Activated naive CD4-positive, alpha-beta T cell treated with anti-CD3 and anti-CD28 coated beads for 36 hours (primary cell): ENCODE measurements around the gene CBFB. TPM values are rescaled to one million over a fixed set of nuclear protein-coding genes. Genes with fewer than 3 reads are reported as not detected.

ENCODE experiments used
- CTCF ChIA-PET: fragments of 350-600 bp; sonication (Branson Sonifier 250); formaldehyde crosslinking; loops from one replicate; lab custom pipeline; 2021; ENCODE audit warnings: antibody characterized with exemption; lab: Charles Lee
- DNase-seq: peaks from one replicate; pipeline ENCODE4 v3.0.0-alpha.2; 2020
- H3K27ac Mint-ChIP-seq: one replicate; pipeline ENCODE4 v1.8.0; 2021; ENCODE audit warnings: mild to moderate bottlenecking, mixed read lengths
- H3K27me3 Mint-ChIP-seq: one replicate; pipeline ENCODE4 v1.8.0; 2021; ENCODE audit warnings: low read depth, mixed read lengths
- H3K36me3 Mint-ChIP-seq: one replicate; pipeline ENCODE4 v1.8.0; 2021; ENCODE audit warnings: low read depth, mixed read lengths
- H3K4me1 Mint-ChIP-seq: one replicate; pipeline ENCODE4 v1.8.0; 2021; ENCODE audit warnings: low read depth, mixed read lengths
- H3K4me3 Mint-ChIP-seq: one replicate; pipeline ENCODE4 v1.8.0; 2021; ENCODE audit warnings: mild to moderate bottlenecking, moderate library complexity, mixed read lengths
- H3K9me3 Mint-ChIP-seq: one replicate; pipeline ENCODE4 v1.8.0; 2021; ENCODE audit warnings: mixed read lengths
- intact Hi-C: fragments of 100-400 bp; cut with micrococcal nuclease; formaldehyde crosslinking; loops from one replicate; pipeline ENCODE4 v1.15.1; 2023
- total RNA-seq, 2 experiments: library from RNA; stranded (reverse); gene quantifications; one replicate each; pipeline ENCODE4 v1.2.3, GENCODE V29; 2021

The CBFB gene
- total RNA-seq, 2 experiments from 2014 or later = 79.6 to 86.8 TPM

DNA sequence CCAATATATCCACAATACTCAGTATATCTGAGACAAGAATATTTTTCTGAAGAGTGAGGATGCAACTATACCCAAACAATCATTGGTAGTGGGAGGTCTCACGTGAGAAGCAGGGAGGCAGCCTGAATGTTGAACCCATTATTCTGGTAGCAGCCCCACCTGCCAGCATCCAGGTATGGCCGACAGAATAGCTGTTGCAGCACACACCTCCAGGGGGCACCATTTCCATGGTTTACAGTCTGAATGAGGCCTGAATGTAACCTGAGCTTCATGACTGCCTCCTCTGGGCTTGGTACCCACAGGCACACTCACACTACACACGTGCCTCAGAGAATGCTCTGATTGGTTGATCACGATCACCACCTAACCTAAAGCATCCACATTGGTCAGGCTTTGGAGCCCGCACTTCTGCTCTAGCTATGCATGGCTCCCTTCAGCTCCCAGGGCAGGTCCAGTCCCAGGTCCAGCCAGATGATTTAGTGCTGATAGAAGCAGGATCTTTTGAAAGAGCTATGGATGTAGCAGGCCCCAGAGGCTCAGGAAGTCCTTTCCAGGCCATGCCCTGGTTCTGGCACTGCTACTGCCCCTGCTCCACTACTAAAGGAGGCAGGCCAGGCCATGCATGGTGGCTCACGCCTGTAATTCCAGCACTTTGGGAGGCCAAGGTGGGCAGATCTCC lies 11.0 kb upstream of the CBFB start:
- Mint-ChIP-seq H3K4me3 (no peak overlapping the region), H3K36me3 (no peaks in the 10 kb centered on the region), H3K27ac (no peak overlapping the region), H3K9me3 (no peaks in the 10 kb centered on the region), H3K27me3 (peaks cover 4% of the 10 kb centered on the region), H3K4me1 (peaks cover 5% of the 10 kb centered on the region)
- intact Hi-C loops = loop anchor here (1.0 to 2.0 kb wide), 7 partner anchors 64 to 375 kb away; partner anchors contain the start of genes MATCAP1, PHAF1, PLEKHG4 and TPPP3
- CTCF ChIA-PET = interaction anchor here (0.6 to 10.3 kb wide), 53 partner anchors 9 to 463 kb away, joined by 3 to 163 read pairs (median 5); partner anchors contain the start of genes ATP6V0D1, B3GNT9, CBFB and E2F4
- peak; percentile 96 for DNase-seq

DNA sequence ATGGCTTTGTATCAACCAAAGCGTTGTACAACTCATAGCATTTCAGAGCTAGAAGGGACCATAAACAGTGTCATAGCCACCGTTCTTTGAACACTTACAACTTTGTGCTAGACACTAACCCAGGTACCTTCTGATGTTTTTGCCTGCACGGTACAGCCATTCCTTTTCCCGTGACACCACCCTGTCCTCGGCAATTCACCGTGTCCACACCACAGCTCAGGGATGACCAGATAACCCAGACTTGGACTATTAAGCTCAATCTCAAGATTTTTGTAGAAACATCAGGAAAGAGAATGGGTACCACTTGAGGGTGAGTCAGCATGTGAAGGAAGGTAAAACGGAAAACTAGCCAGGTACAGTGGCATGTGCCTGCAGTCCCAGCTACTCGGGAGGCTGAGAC lies 9.8 kb upstream of the CBFB start:
- Mint-ChIP-seq H3K27me3 (peaks cover 4% of the 10 kb centered on the region), H3K4me3 (no peak overlapping the region), H3K27ac (no peak overlapping the region), H3K9me3 (no peaks in the 10 kb centered on the region), H3K36me3 (no peaks in the 10 kb centered on the region), H3K4me1 (peaks cover 2% of the 10 kb centered on the region)
- CTCF ChIA-PET = interaction anchor here (0.6 to 10.3 kb wide), 14 partner anchors 8 to 151 kb away, joined by 3 to 163 read pairs (median 8); partner anchors contain the start of genes B3GNT9, CBFB and NOL3
- DNase-seq = no peak
- intact Hi-C loops = loop anchor here (2.0 kb wide), 1 partner anchor 260 kb away; the partner anchor contains the start of gene PLEKHG4

DNA sequence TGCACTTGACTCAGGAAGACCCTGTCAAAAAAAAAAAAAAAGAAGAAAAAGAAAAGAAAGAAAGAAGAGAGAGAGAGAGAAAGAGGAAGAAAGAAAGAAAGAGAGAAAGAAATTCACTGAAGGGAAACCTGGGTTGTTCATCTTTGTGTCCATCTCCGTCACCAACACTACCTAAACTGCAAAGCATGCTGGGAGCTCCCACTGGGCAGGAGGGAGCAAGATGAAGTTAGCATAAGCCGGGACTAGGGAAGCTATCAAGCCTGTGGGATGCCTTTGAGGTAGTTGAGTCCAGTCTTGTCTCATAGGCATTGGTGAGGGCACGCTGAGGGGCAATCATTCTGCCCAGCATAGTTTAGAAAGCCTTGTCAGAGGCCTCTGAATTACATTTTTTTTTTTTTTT lies 7.6 kb upstream of the CBFB start:
- no peaks in the 10 kb centered on the region for H3K9me3 Mint-ChIP-seq
- no peak overlapping the region for H3K4me3 Mint-ChIP-seq
- H3K36me3 Mint-ChIP-seq = no peaks in the 10 kb centered on the region
- no peak overlapping the region for H3K27ac Mint-ChIP-seq
- H3K27me3 Mint-ChIP-seq = no peaks in the 10 kb centered on the region
- CTCF ChIA-PET = interaction anchor here (0.5 to 10.3 kb wide), 4 partner anchors 110 to 191 kb away, joined by 3 to 163 read pairs (median 4); partner anchors contain the start of genes B3GNT9 and NAE1
- intact Hi-C loops = no loop called here
- H3K4me1 Mint-ChIP-seq = peaks cover 2% of the 10 kb centered on the region
- no peak for DNase-seq

DNA sequence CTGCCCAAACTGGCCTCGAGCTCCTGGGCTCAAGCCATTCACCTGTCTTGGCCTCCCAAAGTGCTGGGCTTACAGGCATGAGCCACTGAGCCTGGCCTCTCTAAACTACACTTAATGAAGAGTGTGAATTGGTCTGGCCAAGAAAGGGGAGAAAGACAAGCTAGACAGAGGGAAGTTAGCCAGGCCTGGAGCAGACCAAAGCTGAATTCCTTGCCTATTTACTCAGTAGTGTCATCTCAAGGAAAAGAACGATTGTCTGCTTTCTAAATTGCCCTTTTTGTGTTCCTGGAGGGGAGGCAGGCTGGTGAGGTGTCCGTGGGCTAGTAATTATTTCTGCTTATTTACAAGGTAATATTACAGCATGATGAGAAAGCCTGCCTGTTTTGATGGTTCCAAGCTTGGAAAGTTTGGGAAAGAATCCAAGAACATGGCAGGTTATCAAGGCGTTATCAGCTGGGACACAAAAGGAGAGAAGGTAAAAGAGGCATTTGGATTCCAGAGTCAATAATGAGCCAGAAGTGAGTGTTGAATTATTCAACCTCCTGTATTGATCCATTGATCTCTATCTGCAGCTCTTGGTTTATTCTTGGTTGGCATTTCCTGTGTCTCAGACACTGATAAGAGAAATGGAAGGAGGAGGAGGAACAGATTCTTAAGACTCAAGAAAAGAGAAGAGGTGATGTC lies 6.3 kb upstream of the CBFB start:
- Mint-ChIP-seq H3K9me3 (no peaks in the 10 kb centered on the region), H3K4me3 (no peak overlapping the region), H3K27ac (no peak overlapping the region), H3K36me3 (no peaks in the 10 kb centered on the region), H3K27me3 (no peaks in the 10 kb centered on the region), H3K4me1 (peaks cover 8% of the 10 kb centered on the region)
- CTCF ChIA-PET = interaction anchor here (0.6 to 1.7 kb wide), 6 partner anchors 9 to 361 kb away, joined by 3 to 4 read pairs (median 4); no protein-coding TSS in a partner anchor
- intact Hi-C loops = no loop called here
- no peak for DNase-seq

DNA sequence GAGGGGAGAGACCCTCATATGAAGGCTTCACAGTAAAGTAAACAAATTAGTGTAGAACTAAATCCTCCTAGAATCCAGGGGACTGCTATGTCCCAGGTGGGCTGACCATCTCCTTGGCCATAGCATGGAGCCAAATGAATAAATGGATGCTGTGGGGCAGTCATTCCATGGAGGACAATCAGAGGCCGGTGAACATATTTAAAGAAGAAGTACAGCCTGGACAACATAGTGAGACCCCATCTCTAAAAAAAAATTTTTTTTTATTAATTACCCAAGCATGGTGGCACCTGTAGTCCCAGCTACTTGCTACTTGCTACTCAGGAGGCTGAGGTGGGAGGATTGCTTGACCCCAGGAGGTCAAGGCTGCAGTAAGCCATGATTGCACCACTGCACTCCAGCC lies 5.3 kb upstream of the CBFB start:
- Mint-ChIP-seq H3K27me3 (no peaks in the 10 kb centered on the region), H3K27ac (no peak overlapping the region), H3K4me3 (no peak overlapping the region), H3K4me1 (peaks cover 8% of the 10 kb centered on the region), H3K9me3 (no peaks in the 10 kb centered on the region), H3K36me3 (no peaks in the 10 kb centered on the region)
- DNase-seq = no peak
- intact Hi-C loops = no loop called here
- CTCF ChIA-PET = interaction anchor here (1.7 kb wide), 1 partner anchor 132 kb away, joined by 4 read pairs; no protein-coding TSS in a partner anchor

DNA sequence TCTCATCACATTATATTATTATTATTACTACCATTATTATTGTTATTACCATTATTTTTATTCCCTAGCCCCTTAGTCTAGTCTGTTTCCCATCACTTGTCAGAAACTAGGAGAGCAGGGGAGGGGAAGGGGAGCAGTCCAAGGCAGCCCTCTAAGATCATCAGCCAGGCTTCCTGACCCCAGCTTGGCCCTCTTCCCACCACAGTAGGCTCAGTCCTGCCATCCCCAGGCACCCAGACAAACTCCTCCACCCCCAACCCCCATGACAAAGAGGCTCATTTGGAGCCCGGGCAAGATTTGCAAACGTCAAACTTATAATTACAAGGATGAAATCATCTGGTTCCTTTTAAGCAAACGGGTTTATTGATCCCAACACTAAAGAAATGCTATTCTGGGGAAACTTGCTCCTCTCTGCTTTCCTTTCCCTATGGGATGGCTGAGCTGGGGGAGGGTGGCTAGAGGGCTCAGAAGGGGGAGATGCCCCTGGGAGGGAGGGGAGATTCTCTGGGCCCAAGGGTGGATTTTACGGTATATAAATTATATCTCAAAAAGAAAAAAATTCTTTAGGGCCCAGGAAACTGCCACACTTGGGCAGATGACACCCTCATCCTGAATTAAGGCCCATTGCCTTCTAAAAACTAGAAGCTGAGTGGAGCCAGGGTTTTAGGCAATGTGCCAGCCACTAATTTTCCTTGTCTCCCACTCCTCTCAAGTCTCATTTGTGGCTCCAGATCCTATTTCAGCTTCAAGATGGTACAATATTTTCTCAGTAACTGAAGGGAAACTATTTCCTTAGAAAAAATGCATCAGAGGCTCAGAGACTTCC lies 4.4 kb upstream of the CBFB start:
- CTCF ChIA-PET = interaction anchor here (1.6 kb wide), 1 partner anchor 131 kb away, joined by 3 read pairs; no protein-coding TSS in a partner anchor
- intact Hi-C loops = no loop called here
- no peaks in the 10 kb centered on the region for H3K36me3 Mint-ChIP-seq
- no peaks in the 10 kb centered on the region for H3K27me3 Mint-ChIP-seq
- no peaks in the 10 kb centered on the region for H3K9me3 Mint-ChIP-seq
- H3K4me1 Mint-ChIP-seq = peaks cover 8% of the 10 kb centered on the region
- H3K27ac Mint-ChIP-seq = no peak overlapping the region
- no peak for DNase-seq
- H3K4me3 Mint-ChIP-seq = no peak overlapping the region

DNA sequence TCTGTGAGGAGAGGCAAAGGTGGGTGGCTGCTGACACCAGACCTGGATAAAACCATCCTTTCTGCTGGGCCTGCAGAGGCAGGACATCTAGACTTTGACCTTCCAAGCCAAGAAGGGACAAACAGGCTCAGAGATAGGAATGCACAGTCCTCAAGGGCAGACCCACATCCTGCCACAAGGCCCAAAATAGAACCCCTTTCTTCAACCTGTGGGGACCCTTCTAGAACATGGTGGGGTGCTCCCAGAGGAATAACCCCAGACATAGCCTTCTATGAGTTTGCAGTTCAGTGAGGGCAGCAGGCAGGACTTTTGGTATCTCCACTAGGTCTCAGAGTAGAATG lies 3.8 kb upstream of the CBFB start:
- H3K4me3 Mint-ChIP-seq = no peak overlapping the region
- H3K4me1 Mint-ChIP-seq = peaks cover 10% of the 10 kb centered on the region
- H3K9me3 Mint-ChIP-seq = no peaks in the 10 kb centered on the region
- no peaks in the 10 kb centered on the region for H3K27me3 Mint-ChIP-seq
- intact Hi-C loops = no loop called here
- no peak for DNase-seq
- peaks cover 4% of the 10 kb centered on the region for H3K36me3 Mint-ChIP-seq
- CTCF ChIA-PET = interaction anchor here (1.6 kb wide), 1 partner anchor 130 kb away, joined by 3 read pairs; no protein-coding TSS in a partner anchor
- H3K27ac Mint-ChIP-seq = no peak overlapping the region

DNA sequence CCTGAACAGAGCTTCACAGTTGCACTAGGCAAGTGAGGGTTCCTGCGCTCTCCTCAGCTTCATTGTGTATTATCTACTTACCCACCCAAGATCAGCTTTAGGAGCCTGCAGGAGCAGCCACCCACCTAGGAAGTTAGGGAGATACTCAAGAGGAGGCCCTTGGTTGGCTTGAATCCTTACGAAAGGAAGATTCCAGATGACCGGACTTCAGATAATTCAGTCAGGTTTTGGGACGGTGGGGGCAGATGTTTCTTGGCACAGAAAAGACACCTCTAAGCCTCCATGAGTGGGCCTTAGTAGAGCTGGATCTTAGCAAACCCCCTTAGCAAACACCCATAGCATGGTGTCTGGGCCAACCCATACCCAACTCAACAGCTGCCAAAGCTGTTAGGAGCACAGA lies 2.4 kb upstream of the CBFB start:
- CTCF ChIA-PET = interaction anchor here (0.5 to 3.7 kb wide), 3 partner anchors 9 to 100 kb away, joined by 3 to 39 read pairs (median 5); no protein-coding TSS in a partner anchor
- H3K4me3 Mint-ChIP-seq = no peak overlapping the region
- peaks cover 23% of the 10 kb centered on the region for H3K4me1 Mint-ChIP-seq

DNA sequence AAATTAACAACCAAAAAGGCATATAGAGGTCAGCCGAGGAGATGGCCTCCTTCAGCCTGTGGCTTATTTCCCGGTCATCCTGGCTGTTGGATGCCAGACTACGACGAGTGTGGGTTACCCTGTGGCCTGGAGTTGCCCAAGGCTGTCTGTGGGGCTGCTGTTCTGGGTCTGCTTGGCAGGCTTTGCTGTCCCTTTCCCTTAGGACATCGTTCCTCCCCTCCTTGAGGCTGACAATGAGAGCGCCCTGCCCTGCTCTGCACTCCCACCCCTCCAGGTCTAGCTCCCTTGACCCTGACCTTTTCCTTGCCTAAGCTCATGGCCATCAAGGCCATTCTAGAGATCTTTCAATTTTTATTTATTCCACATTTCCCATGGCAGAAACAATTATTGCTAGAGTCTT lies 1.9 kb upstream of the CBFB start:
- H3K9me3 Mint-ChIP-seq = no peaks in the 10 kb centered on the region
- intact Hi-C loops = no loop called here
- DNase-seq = no peak
- peaks cover 13% of the 10 kb centered on the region for H3K36me3 Mint-ChIP-seq
- peak overlapping the region; percentile 39 for H3K4me3 Mint-ChIP-seq
- H3K27ac Mint-ChIP-seq = peak overlapping the region; percentile 53
- no peaks in the 10 kb centered on the region for H3K27me3 Mint-ChIP-seq
- CTCF ChIA-PET = interaction anchor here (0.5 to 3.7 kb wide), 6 partner anchors 10 to 136 kb away, joined by 3 to 39 read pairs (median 4); no protein-coding TSS in a partner anchor
- peaks cover 28% of the 10 kb centered on the region for H3K4me1 Mint-ChIP-seq

More for the DNA sequence above, 2.4 kb upstream of the CBFB start:
- H3K9me3 Mint-ChIP-seq = no peaks in the 10 kb centered on the region
- H3K27ac Mint-ChIP-seq = no peak overlapping the region
- no peaks in the 10 kb centered on the region for H3K27me3 Mint-ChIP-seq
- H3K36me3 Mint-ChIP-seq = peaks cover 10% of the 10 kb centered on the region
- DNase-seq = no peak
- intact Hi-C loops = no loop called here

DNA sequence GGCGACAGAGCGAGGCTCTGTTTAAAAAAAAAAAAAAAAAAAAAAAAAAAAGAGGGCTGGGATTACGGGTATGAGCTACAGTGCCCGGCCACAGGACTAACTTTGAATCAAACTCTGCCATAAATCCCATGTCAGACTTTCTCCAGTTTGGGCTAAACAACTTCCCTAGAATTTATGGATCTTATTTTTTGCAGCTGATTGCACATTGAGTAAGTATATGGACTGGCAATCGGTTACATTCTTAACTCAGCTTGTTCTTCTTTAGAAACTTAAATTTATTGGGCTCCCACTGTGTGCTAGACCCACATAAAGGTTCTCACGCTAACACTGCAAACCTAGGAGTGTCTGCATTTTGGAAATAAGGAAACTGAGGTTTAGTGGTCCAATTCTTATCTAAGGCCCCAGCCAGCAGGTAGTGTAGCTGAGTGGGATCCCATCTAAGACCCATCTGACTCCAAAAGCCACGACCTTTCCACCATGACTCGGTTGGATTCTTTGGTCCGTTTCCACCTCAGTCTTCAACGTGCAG lies 718 bp upstream of the CBFB start:
- peaks cover 36% of the 10 kb centered on the region for H3K4me1 Mint-ChIP-seq
- intact Hi-C loops = loop anchor here (2.0 kb wide), 2 partner anchors 131 to 535 kb away; partner anchors contain the start of genes CTCF, FBXL8 and TRADD
- H3K4me3 Mint-ChIP-seq = peak overlapping the region; percentile 86
- H3K27me3 Mint-ChIP-seq = no peaks in the 10 kb centered on the region
- no peak for DNase-seq
- peaks cover 23% of the 10 kb centered on the region for H3K36me3 Mint-ChIP-seq
- H3K27ac Mint-ChIP-seq = peak overlapping the region; percentile 91
- CTCF ChIA-PET = interaction anchor here (0.7 to 3.7 kb wide), 8 partner anchors 11 to 135 kb away, joined by 3 to 39 read pairs (median 4); no protein-coding TSS in a partner anchor
- no peaks in the 10 kb centered on the region for H3K9me3 Mint-ChIP-seq
